ENCODE results near the gene LRRC71. TPM values are rescaled to one million over a fixed set of nuclear protein-coding genes. Genes with fewer than 3 reads are reported as not detected.

Gene LRRC71
- total and polyA plus RNA-seq, 2 of the 8 experiments (the other 6 are each of a cell fraction or from before 2014, with no cell fraction given), result 0.05 TPM; not detected in 1

DNA sequence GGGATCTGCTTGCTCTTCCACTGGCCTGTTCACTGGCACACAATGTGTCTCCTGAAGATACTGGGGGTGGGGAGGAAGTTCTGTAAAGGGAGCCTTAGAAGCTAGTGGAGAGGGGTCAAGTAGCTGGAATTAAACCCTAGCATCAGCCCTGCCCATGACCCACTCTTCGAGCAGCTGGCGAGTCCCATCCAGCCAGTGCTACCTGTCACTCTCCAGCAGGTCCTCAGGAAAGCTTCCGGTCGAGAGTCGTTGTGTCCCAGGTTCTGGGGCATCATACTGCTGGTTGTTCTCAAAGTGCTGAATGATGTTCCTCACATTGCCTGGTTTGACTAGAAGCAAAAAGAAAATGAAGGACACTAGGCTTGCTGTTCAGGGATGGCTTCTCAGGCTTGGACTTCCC lies 30.9 kb downstream of the LRRC71 start (continued):
- TF ChIP-seq, protein P1, sequence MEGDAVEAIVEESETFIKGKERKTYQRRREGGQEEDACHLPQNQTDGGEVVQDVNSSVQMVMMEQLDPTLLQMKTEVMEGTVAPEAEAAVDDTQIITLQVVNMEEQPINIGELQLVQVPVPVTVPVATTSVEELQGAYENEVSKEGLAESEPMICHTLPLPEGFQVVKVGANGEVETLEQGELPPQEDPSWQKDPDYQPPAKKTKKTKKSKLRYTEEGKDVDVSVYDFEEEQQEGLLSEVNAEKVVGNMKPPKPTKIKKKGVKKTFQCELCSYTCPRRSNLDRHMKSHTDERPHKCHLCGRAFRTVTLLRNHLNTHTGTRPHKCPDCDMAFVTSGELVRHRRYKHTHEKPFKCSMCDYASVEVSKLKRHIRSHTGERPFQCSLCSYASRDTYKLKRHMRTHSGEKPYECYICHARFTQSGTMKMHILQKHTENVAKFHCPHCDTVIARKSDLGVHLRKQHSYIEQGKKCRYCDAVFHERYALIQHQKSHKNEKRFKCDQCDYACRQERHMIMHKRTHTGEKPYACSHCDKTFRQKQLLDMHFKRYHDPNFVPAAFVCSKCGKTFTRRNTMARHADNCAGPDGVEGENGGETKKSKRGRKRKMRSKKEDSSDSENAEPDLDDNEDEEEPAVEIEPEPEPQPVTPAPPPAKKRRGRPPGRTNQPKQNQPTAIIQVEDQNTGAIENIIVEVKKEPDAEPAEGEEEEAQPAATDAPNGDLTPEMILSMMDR (IDR thresholded peaks at IDR 0.05; ENCODE audit: control extremely low read depth in 1 of 3, insufficient read depth in 1 of 3, low read depth in 1 of 3, low read length in 3 of 3), result no peak
- TF ChIP-seq, protein P2, sequence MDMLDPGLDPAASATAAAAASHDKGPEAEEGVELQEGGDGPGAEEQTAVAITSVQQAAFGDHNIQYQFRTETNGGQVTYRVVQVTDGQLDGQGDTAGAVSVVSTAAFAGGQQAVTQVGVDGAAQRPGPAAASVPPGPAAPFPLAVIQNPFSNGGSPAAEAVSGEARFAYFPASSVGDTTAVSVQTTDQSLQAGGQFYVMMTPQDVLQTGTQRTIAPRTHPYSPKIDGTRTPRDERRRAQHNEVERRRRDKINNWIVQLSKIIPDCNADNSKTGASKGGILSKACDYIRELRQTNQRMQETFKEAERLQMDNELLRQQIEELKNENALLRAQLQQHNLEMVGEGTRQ (IDR thresholded peaks at IDR 0.05; ENCODE audit: low read length), result no peak
